A549 (cell line): ENCODE results near the gene ERP44. TPM values are rescaled to one million over a fixed set of nuclear protein-coding genes. Genes with fewer than 3 reads are reported as not detected.

Source experiments
- ATAC-seq, 2 experiments: fragments of 200-7000 bp in 1 of 2; fragments of >200 bp in 1 of 2; cut with Nextera tagmentation in 1 of 2; cut with Tn5 transposase in 1 of 2; 3 replicates each; pipeline versions ENCODE4 v1.8.0 to v1.9.1; 2018 to 2020; ENCODE audit warnings: mild to moderate bottlenecking in 1 of 2, moderate library complexity in 1 of 2
- CTCF ChIA-PET: fragments of 300-600 bp; sonication (Branson Sonifier 250); formaldehyde crosslinking; extraction: SDS; loops from one replicate; lab custom pipeline; 2021; ENCODE audit warnings: antibody characterized with exemption, inconsistent platforms; lab: Yijun Ruan, JAX
- POLR2A ChIA-PET: fragments of 350-600 bp; formaldehyde crosslinking; extraction: SDS; loops from one replicate; lab custom pipeline; 2021; ENCODE audit warnings: antibody characterized with exemption, inconsistent platforms; lab: Yijun Ruan, JAX
- DNase-seq, 2 experiments: peaks; one replicate each; pipeline versions ENCODE4 v3.0.0 to v3.0.0-alpha.2; 2011 to 2016; ENCODE audit warnings: low read depth in 1 of 2, low spot score in 1 of 2
- FAIRE-seq: peaks from 2 replicates; lab custom pipeline; 2011; peaks lifted over from hg19 to GRCh38; lab: Jason Lieb, UNC
- H3K27ac ChIP-seq, 2 experiments: fragments of >200 bp; sonication (Bioruptor Twin); formaldehyde crosslinking; 3 replicates each; pipeline ENCODE4 v1.5.1; 2016 to 2017
- H3K4me1 ChIP-seq: fragments of >200 bp; sonication (Bioruptor Twin); formaldehyde crosslinking; 3 replicates; pipeline ENCODE4 v1.6.1; 2016
- H3K4me2 ChIP-seq: fragments of >200 bp; sonication (Bioruptor Twin); formaldehyde crosslinking; 3 replicates; pipeline ENCODE4 v1.6.1; 2016
- H3K4me3 ChIP-seq: fragments of >200 bp; sonication (Bioruptor Twin); formaldehyde crosslinking; 3 replicates; pipeline ENCODE4 v1.5.1; 2016
- H3K9me3 ChIP-seq: fragments of >200 bp; sonication (Bioruptor Twin); formaldehyde crosslinking; 3 replicates; pipeline ENCODE4 v1.6.1; 2016
- CEBPB ChIP-seq, 2 experiments: fragments of >200 bp in 1 of 2; sonication (Bioruptor Twin) in 1 of 2; formaldehyde crosslinking in 1 of 2; IDR thresholded peaks; 2 replicates each; pipeline ENCODE4 v1.6.1; 2012 to 2016
- EHMT2 ChIP-seq: fragments of 200-600 bp; sonication (generic); IDR thresholded peaks from 2 replicates; pipeline ENCODE4 v1.6.1; 2016; ENCODE audit warnings: antibody characterized with exemption, low read depth, mild to moderate bottlenecking, moderate library complexity
- EP300 ChIP-seq, 2 experiments: fragments of >200 bp; sonication (Bioruptor Twin); formaldehyde crosslinking; IDR thresholded peaks; 2 replicates in 1 of 2; 3 replicates in 1 of 2; pipeline ENCODE4 v1.6.1; 2016 to 2017
- HEYL ChIP-seq: fragments of 250-450 bp; sonication (Bioruptor Pico); IDR thresholded peaks from 2 replicates; pipeline ENCODE4 v1.8.0; 2021; ENCODE audit warnings: mild to moderate bottlenecking, moderate library complexity
- KDM1A ChIP-seq: fragments of 200-600 bp; sonication (generic); IDR thresholded peaks from 2 replicates; pipeline ENCODE4 v1.6.1; 2016; ENCODE audit warnings: low read depth, mild to moderate bottlenecking
- KDM5A ChIP-seq: fragments of 200-600 bp; sonication (generic); IDR thresholded peaks from 2 replicates; pipeline ENCODE4 v1.6.1; 2016; ENCODE audit warnings: antibody characterized with exemption, mild to moderate bottlenecking
- MAZ ChIP-seq: fragments of 150-350 bp; IDR thresholded peaks from 2 replicates; pipeline ENCODE4 v1.6.1; 2014; ENCODE audit warnings: antibody characterized with exemption, low read depth, low read length, borderline replicate concordance
- NPAS2 ChIP-seq: fragments of 250-450 bp; sonication (Bioruptor Pico); IDR thresholded peaks from 2 replicates; pipeline ENCODE4 v1.8.0; 2022; ENCODE audit warnings: mild to moderate bottlenecking, moderate library complexity, borderline replicate concordance
- NR3C1 ChIP-seq: fragments of >200 bp; sonication (Bioruptor Twin); formaldehyde crosslinking; IDR thresholded peaks from 3 replicates; pipeline ENCODE4 v1.6.1; 2017
- PHF8 ChIP-seq: fragments of 200-600 bp; sonication (generic); IDR thresholded peaks from 2 replicates; pipeline ENCODE4 v1.6.1; 2016; ENCODE audit warnings: low read depth, mild to moderate bottlenecking, antibody characterized with exemption, moderate library complexity, borderline replicate concordance
- RAD21 ChIP-seq, 2 experiments: fragments of >200 bp in 1 of 2; sonication (Bioruptor Twin) in 1 of 2; formaldehyde crosslinking in 1 of 2; IDR thresholded peaks in 1 of 2; conservative IDR thresholded peaks in 1 of 2; 2 replicates in 1 of 2; 3 replicates in 1 of 2; pipeline ENCODE4 v1.6.1; 2012 to 2018; ENCODE audit warnings: inconsistent platforms in 1 of 2
- SMC3 ChIP-seq: fragments of >200 bp; sonication (Bioruptor Twin); formaldehyde crosslinking; IDR thresholded peaks from 3 replicates; pipeline ENCODE4 v1.6.1; 2018; ENCODE audit warnings: inconsistent platforms
- TP53 ChIP-seq: fragments of 250-450 bp; sonication (Bioruptor Pico); IDR thresholded peaks from 2 replicates; pipeline ENCODE4 v1.5.0; 2021; ENCODE audit warnings: mild to moderate bottlenecking, moderate library complexity
- ZNF302 ChIP-seq: fragments of 250-450 bp; sonication (Bioruptor Pico); IDR thresholded peaks from 2 replicates; pipeline ENCODE4 v1.9.0; 2021; ENCODE audit warnings: inconsistent platforms, mild to moderate bottlenecking, moderate library complexity
- WGBS: methylation state at CpG from one replicate; pipeline ENCODE4 v1.1.6; 2017; ENCODE audit errors: missing lambda C conversion rate; 5-methylcytosine and 5-hydroxymethylcytosine counted together
- polyA plus RNA-seq, 4 experiments: library from polyadenylated mRNA; depleted of rRNA in 3 of 4; stranded (reverse); fragments of >200 nt; fragmentation: RNase III in 1 of 4; extraction: RNeasy Plus Mini Kit Qiagen cat#74134 plus additional on column Dnase treatment in 1 of 4; gene quantifications; 2 replicates in 3 of 4; 3 replicates in 1 of 4; pipeline ENCODE4 v1.2.3, GENCODE V29; 2011 to 2017
- TF ChIP-seq, protein P1 (sequence below): fragments of 250-450 bp; sonication (Bioruptor Pico); IDR thresholded peaks from 2 replicates; pipeline ENCODE4 v1.5.0; 2021; ENCODE audit warnings: mild to moderate bottlenecking, moderate library complexity, borderline replicate concordance
- TF ChIP-seq, protein P2 (sequence below): IDR thresholded peaks from 2 replicates; pipeline ENCODE4 v1.6.1; 2012
- TF ChIP-seq, protein P3 (sequence below): fragments of 150-350 bp; IDR thresholded peaks from 2 replicates; pipeline ENCODE4 v1.6.1; 2014; ENCODE audit warnings: low read depth, mild to moderate bottlenecking, low read length

ERP44 gene
- polyA plus RNA-seq, 2 of the 4 experiments (the other 2 are of a cell fraction) = 12.4 to 19.4 TPM

DNA sequence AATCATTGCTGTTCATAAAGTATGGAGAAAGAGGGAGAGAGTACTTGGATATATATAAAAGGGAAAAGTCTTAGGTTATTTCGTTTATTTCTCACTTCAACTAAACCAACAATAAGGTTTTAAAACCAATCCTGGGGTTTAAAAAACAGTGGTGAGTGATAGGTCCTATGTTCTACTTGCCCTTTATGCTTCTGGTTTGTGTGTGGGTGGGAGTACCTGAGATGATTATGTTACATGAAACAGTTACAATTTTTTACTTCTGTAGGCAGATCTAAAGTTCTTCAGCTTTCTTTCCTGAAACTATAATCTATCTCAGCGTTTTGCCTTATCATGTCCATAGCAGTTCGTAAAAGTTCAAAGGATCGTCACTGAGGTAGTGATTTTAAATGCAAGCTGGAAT lies 143.2 kb downstream of the ERP44 start:
- 73% methylated on average over 4 of the region's 4 CpGs for WGBS
- no peak overlapping the region for H3K4me2 ChIP-seq

DNA sequence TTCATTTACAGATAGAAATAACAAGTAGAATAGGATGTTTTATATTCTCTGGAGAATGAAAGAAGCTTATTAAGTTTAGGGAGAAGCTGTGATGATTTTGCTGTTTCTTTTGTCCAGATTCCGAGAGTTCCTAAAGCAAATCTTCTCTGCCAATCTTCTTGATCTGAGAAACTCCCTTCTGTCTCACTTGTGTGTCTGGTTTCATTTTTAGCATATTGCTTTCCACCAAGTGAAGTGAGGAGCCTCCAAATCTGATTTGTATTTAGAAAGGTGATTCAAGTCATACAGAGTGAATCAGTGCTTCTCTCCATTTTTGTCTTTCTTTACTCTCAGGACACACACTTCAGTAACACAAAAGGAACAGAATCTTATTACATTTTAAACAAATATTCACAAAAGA lies 144.0 kb downstream of the ERP44 start:
- H3K4me2 ChIP-seq = no peak overlapping the region
- WGBS = 87% methylated on average over 1 of the region's 1 CpG
- FAIRE-seq (no peak), DNase-seq (no peak), ATAC-seq (no peak)
- TF ChIP-seq, protein P1, sequence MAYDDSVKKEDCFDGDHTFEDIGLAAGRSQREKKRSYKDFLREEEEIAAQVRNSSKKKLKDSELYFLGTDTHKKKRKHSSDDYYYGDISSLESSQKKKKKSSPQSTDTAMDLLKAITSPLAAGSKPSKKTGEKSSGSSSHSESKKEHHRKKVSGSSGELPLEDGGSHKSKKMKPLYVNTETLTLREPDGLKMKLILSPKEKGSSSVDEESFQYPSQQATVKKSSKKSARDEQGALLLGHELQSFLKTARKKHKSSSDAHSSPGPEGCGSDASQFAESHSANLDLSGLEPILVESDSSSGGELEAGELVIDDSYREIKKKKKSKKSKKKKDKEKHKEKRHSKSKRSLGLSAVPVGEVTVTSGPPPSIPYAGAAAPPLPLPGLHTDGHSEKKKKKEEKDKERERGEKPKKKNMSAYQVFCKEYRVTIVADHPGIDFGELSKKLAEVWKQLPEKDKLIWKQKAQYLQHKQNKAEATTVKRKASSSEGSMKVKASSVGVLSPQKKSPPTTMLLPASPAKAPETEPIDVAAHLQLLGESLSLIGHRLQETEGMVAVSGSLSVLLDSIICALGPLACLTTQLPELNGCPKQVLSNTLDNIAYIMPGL = no peak
- TF ChIP-seq, protein P2, sequence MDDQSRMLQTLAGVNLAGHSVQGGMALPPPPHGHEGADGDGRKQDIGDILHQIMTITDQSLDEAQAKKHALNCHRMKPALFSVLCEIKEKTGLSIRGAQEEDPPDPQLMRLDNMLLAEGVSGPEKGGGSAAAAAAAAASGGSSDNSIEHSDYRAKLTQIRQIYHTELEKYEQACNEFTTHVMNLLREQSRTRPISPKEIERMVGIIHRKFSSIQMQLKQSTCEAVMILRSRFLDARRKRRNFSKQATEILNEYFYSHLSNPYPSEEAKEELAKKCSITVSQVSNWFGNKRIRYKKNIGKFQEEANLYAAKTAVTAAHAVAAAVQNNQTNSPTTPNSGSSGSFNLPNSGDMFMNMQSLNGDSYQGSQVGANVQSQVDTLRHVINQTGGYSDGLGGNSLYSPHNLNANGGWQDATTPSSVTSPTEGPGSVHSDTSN = no peak
- TF ChIP-seq MAZ (no peak), PHF8 (no peak), CEBPB (IDR thresholded peaks at IDR 0.05) (no peak), ZNF302 (CRISPR knock-in tag) (no peak), NPAS2 (CRISPR knock-in tag) (no peak)
- no peaks in the 10 kb centered on the region for H3K9me3 ChIP-seq
- no peak overlapping the region for H3K4me3 ChIP-seq
- ChIA-PET POLR2A (no interaction called here), CTCF (interaction anchor here (1.4 kb wide), 1 partner anchor 11 kb away, joined by 4 read pairs; no protein-coding TSS in a partner anchor)
- H3K4me1 ChIP-seq = no peaks in the 10 kb centered on the region
- H3K27ac ChIP-seq = no peak overlapping the region

More for the DNA sequence above, 143.2 kb downstream of the ERP44 start:
- H3K9me3 ChIP-seq = no peaks in the 10 kb centered on the region
- H3K4me3 ChIP-seq = no peak overlapping the region
- no peak for TF ChIP-seq NPAS2 (CRISPR knock-in tag)
- no peak for TF ChIP-seq KDM1A
- no peak for TF ChIP-seq HEYL (CRISPR knock-in tag)
- TF ChIP-seq EP300 (IDR thresholded peaks at IDR 0.05) = no peak
- no peak for TF ChIP-seq TP53 (CRISPR knock-in tag)
- TF ChIP-seq, protein P3, sequence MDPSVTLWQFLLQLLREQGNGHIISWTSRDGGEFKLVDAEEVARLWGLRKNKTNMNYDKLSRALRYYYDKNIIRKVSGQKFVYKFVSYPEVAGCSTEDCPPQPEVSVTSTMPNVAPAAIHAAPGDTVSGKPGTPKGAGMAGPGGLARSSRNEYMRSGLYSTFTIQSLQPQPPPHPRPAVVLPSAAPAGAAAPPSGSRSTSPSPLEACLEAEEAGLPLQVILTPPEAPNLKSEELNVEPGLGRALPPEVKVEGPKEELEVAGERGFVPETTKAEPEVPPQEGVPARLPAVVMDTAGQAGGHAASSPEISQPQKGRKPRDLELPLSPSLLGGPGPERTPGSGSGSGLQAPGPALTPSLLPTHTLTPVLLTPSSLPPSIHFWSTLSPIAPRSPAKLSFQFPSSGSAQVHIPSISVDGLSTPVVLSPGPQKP = no peak
- no peak for TF ChIP-seq EHMT2
- no peak for TF ChIP-seq RAD21 (conservative IDR thresholded peaks at IDR 0.05 in 1 of 2, IDR thresholded peaks at IDR 0.05 in 1 of 2)
- TF ChIP-seq NR3C1 = no peak
- TF ChIP-seq SMC3 = no peak
- ChIA-PET CTCF (interaction anchor here (1.4 kb wide), 1 partner anchor 10 kb away, joined by 4 read pairs; no protein-coding TSS in a partner anchor), POLR2A (no interaction called here)
- no peak overlapping the region for H3K27ac ChIP-seq
- DNase-seq = no peak
- ATAC-seq = no peak
- FAIRE-seq = no peak
- no peaks in the 10 kb centered on the region for H3K4me1 ChIP-seq

DNA sequence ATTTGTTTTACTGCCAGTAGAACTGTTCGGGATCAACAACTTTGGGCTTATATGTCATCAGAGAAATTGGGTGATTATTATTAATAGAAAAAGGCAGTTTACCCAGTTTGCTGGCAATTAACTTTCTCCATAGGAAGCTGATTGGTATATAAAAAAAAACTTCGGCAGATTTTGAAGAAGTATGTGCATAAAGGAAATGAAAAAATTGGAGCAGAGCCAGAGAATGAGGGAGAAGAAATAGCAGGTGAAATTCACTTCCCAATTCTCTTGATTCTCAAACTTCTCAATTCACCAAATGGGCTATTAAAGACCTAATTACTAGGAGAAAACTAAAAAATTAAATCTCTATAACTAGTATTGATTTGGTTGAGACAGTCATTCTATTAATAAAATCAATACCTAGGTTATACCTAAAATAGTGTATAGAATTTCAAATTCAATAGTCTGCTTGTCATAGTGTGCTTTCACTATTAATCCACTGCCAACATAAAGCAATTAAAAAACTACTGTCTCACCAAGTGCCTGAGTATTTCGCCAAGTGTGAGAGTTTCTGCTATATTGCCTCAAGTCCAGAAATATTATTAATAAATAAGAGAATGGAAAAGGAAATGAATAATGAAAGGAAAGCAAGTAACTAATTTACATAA lies 144.8 kb downstream of the ERP44 start:
- CTCF ChIA-PET = no interaction called here
- POLR2A ChIA-PET = interaction anchor here (0.6 kb wide), 1 partner anchor 162 kb away, joined by 7 read pairs; no protein-coding TSS in a partner anchor
- WGBS = 89% methylated on average over 3 of the region's 3 CpGs
- Histone ChIP-seq H3K4me1 (no peaks in the 10 kb centered on the region), H3K9me3 (no peaks in the 10 kb centered on the region), H3K4me2 (no peak overlapping the region), H3K4me3 (no peak overlapping the region), H3K27ac (no peak overlapping the region)
- no peak for DNase-seq
- no peak for TF ChIP-seq KDM5A
- no peak for TF ChIP-seq MAZ
- no peak for ATAC-seq
- no peak for FAIRE-seq
